ENCODE measurements around the gene MS4A8. TPM values are rescaled to one million over a fixed set of nuclear protein-coding genes. Genes with fewer than 3 reads are reported as not detected.
"Not testable (repeated sequence)": the region's sequence is repeated elsewhere in the genome, so short reads cannot be mapped to it uniquely, and the experiment has no call there.

MS4A8 gene
- total RNA-seq, 4 donors from 2014 or later = not detected

DNA sequence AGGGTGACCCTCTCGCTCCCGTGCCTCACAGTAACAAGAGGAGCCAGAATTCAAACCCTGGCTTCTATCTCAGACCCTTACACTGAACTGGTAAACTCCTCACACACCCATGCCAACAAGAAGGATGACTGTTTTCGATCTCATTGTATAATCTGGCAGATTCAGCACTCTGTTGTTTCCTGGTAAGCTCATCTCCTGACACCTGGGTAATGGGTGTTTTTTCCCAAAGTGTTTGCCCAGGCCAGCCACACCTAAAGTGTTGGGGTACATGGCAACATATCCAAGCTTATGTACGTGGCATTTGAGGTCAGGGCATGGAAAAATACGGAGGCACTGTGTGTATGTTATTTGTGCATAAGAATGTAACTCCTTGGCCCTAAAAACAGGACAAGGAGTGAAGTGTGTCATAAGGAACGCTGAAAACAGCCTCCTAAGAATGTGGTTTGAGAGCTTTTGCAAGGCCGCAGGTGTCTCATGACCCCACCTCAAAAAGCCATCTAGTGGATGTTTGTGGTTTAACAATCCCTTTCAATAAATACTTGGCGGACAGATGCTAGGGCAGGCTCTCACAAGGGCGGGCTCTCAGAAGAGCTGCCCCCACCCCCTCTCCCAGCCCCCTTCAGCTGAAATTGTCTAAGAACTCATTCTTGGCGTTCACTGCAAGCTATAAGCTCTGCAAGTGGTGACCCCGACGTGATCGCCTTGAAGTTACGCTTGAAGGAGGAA is 57.1 kb downstream of the MS4A8 start, which contains the start of gene MS4A15:
Gene MS4A15 (plus strand): TSS at position 561 of the 726 bp plus-strand sequence. CDS start 6,867 bp downstream, outside the sequence.
- no peak for DNase-seq
- WGBS, 2 donors = 55 to 58% methylated on average over 9 of the region's 14 CpGs
- no peak within 1 kb of the TSS for H3K4me3 ChIP-seq
- H3K27ac ChIP-seq = no peak within 1 kb of the TSS
- TF ChIP-seq, protein P1, sequence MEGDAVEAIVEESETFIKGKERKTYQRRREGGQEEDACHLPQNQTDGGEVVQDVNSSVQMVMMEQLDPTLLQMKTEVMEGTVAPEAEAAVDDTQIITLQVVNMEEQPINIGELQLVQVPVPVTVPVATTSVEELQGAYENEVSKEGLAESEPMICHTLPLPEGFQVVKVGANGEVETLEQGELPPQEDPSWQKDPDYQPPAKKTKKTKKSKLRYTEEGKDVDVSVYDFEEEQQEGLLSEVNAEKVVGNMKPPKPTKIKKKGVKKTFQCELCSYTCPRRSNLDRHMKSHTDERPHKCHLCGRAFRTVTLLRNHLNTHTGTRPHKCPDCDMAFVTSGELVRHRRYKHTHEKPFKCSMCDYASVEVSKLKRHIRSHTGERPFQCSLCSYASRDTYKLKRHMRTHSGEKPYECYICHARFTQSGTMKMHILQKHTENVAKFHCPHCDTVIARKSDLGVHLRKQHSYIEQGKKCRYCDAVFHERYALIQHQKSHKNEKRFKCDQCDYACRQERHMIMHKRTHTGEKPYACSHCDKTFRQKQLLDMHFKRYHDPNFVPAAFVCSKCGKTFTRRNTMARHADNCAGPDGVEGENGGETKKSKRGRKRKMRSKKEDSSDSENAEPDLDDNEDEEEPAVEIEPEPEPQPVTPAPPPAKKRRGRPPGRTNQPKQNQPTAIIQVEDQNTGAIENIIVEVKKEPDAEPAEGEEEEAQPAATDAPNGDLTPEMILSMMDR (IDR thresholded peaks at IDR 0.05) = peak in 1 of 6 experiments; percentile 22
- no peak for TF ChIP-seq POLR2A (IDR thresholded peaks at IDR 0.05)
- H3K27me3 ChIP-seq = peaks cover 0 to 38% (median 0%) of the 10 kb centered on the region in 4 donors
- H3K36me3 ChIP-seq = no peaks in the 10 kb centered on the region
- H3K4me1 ChIP-seq = no peaks in the 10 kb centered on the region
- no peaks in the 10 kb centered on the region for H3K9me3 ChIP-seq
- intact Hi-C loops (cut with DNase I) = no loop called here

DNA sequence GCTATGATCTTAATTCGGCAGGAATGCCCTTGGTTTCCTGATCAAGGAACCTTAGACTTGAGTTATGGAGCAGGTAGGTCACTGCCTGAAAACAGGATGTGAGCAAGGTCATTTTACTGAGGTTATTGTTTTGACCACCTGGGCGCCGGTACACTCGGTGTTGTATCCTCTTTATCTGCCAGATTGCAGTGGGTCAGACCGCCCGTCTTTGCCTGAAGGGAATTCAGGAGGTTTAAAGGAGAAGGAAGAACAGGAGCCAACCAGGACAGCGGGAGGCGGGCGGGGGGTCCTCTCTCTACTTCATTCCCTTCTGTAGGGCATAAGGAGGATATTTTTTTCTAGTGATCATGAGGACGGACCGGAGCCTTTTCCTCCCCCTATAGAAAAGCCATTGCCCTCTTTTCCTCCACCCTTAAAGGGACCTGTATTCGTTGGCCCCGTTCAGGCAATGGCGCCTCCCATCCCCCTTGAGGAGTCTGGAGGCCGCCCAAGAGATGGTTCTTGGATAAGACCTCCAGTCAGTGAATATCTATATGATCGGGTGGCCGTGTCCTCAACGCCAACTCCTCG is 57.9 kb downstream of the MS4A8 start:
- Histone ChIP-seq H3K4me1 (no peaks in the 10 kb centered on the region), H3K27me3 (peaks cover 0 to 30% (median 0%) of the 10 kb centered on the region in 4 donors), H3K4me3 (no peak overlapping the region), H3K9me3 (no peaks in the 10 kb centered on the region), H3K27ac (no peak overlapping the region), H3K36me3 (no peaks in the 10 kb centered on the region)
- TF ChIP-seq, protein P1 (IDR thresholded peaks at IDR 0.05) = no peak
- TF ChIP-seq POLR2A (IDR thresholded peaks at IDR 0.05) = no peak
- 84 to 91% methylated on average over 15 to 19 of the region's 19 CpGs for WGBS, 2 donors
- intact Hi-C loops (cut with DNase I) = no loop called here
- DNase-seq = no peak

DNA sequence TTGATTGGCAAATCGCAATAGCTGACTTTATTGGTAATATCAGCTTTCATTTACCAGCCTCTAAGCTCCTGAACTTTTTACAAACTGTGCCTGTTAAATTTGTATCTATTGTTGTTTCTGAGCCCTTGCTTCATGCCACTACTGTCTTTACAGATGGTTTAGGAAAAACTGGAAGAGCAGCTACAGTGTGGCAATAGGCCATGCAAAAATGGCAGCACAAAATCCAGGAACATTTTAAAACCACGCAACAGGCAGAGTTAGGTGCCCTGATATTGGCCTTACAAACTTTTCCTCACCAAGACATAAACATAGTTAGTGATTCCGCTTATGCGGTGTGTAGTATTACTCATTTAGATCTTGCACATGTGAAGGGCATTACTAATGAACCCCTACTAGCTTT is 59.3 kb downstream of the MS4A8 start:
- DNase-seq; H3K4me1 ChIP-seq; H3K36me3 ChIP-seq; H3K27ac ChIP-seq; intact Hi-C loops (cut with DNase I); H3K9me3 ChIP-seq; H3K4me3 ChIP-seq: not testable (repeated sequence)
- WGBS, 2 donors = 79 to 88% methylated on average over 4 of the region's 4 CpGs
- H3K27me3 ChIP-seq = peaks cover 0 to 25% (median 0%) of the 10 kb centered on the region in 4 donors

DNA sequence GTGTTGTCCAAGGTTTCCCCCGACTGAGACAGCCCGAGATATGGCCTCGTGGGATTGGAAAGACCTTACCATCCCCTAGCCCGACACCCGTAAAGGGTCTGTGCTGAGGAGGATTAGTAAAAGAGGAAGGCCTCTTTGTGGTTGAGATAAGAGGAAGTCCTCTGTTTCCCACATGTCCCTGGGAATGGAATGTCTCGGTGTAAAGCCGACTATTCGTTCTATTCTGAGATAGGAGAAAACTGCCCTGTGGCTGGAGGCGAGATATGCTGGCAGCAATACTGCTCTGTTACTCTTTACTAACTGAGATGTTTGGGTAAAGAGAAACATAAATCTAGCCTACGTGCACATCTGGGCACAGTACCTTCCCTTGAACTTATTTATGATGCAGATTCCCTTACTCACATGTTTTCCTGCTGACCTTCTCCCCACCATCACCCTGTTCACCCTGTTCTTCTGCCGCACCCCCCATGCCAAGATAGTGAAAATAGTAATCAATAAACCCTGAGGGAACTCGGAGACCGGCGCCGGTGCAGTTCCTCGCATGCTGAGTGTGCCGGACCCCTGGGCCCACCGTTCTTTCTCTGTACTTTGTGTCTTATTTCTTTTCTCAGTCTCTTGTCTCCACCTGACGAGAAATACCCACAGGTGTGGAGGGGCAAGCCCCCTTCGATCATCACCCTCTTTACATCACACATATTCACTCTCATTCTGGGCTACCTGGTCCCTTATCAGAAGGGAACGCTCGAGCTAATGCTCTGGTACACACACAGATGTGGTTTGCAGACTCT is 60.2 kb downstream of the MS4A8 start:
- H3K9me3 ChIP-seq; intact Hi-C loops (cut with DNase I); H3K27ac ChIP-seq; H3K4me1 ChIP-seq; H3K36me3 ChIP-seq; H3K4me3 ChIP-seq; DNase-seq: not testable (repeated sequence)
- WGBS, 2 donors = 67 to 68% methylated on average over 19 to 22 of the region's 22 CpGs
- H3K27me3 ChIP-seq = peaks cover 0 to 31% (median 0%) of the 10 kb centered on the region in 4 donors

DNA sequence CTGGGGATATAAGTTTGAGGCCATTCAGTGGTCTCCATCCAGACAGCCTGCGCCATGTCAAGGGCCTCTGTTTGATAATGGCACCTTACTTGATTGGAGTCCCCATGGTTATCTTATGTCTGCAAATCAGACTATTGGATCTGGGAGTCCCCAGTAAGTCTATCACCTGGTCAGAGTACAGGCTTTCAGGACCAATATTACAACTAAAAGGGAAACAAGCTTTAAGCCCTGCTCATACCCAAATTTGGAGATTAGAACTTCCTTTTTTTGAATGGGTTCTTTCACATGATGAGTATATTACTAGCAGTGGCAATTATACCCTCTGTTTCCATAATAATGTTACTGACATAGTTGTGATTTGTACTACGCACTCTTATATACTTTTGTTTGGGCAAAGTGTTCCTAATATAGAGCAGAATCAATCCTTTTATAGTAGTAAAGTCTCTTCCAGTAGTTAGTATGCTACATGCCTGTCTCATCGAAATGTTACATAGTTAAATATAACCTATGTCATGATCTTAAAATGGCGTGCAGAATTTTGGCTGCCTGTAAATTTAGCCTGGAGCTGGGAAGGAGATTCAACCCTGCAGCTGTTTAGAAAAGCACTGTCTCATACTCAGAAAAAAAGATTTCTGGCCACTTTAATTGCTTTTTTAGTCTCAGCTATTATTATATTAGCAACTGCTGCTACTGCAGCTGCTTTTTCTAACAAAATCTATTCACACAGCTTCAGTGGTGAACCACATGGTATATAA is 62.2 kb downstream of the MS4A8 start:
- intact Hi-C loops (cut with DNase I) = no loop called here
- DNase-seq = no peak
- TF ChIP-seq, protein P1 (IDR thresholded peaks at IDR 0.05) = no peak
- TF ChIP-seq POLR2A (IDR thresholded peaks at IDR 0.05) = no peak
- Histone ChIP-seq H3K27me3 (peaks cover 0 to 48% (median 0%) of the 10 kb centered on the region in 4 donors), H3K27ac (no peak overlapping the region), H3K9me3 (no peaks in the 10 kb centered on the region), H3K4me1 (no peaks in the 10 kb centered on the region), H3K4me3 (no peak overlapping the region), H3K36me3 (no peaks in the 10 kb centered on the region)
- WGBS, 2 donors = 52 to 56% methylated on average over 4 of the region's 4 CpGs

Data from esophagus squamous epithelium (tissue), 5 donors.